HepG2 (cell line): ENCODE results near the gene MEIS3. TPM values are rescaled to one million over a fixed set of nuclear protein-coding genes. Genes with fewer than 3 reads are reported as not detected.

Source experiments
- ATAC-seq: fragments of 200-7000 bp; cut with Tn5 transposase; 3 replicates; pipeline ENCODE4 v1.9.1; 2020; ENCODE audit warnings: mild to moderate bottlenecking, moderate library complexity
- BruUV-seq: library from RNA; stranded (reverse); fragments of 400-500 nt; replicated peaks from 2 replicates; lab custom pipeline; 2021; lab: Mats Ljungman, UMichigan
- CTCF ChIA-PET: fragments of 300-600 bp; formaldehyde crosslinking; extraction: SDS; loops from one replicate; lab custom pipeline; 2021; ENCODE audit warnings: low total read pairs, inconsistent platforms, low intra/inter-chr PET ratio; lab: Yijun Ruan, JAX
- POLR2A ChIA-PET: fragments of 350-600 bp; sonication (Branson Sonifier 250); formaldehyde crosslinking; loops from one replicate; lab custom pipeline; 2020; ENCODE audit warnings: antibody characterized with exemption, inconsistent platforms; lab: Yijun Ruan, JAX
- DNase-seq: peaks from one replicate; pipeline ENCODE4 v3.0.0-alpha.2; 2015; ENCODE audit warnings: low spot score
- FAIRE-seq: peaks from 3 replicates; lab custom pipeline; 2011; peaks lifted over from hg19 to GRCh38; lab: Jason Lieb, UNC
- H2AFZ ChIP-seq: one replicate; pipeline ENCODE4 v1.6.1; 2011; ENCODE audit warnings: low read length, inconsistent platforms
- H3K27ac ChIP-seq: fragments of 300-600 bp; 3 replicates; pipeline ENCODE4 v1.8.0; 2011; ENCODE audit warnings: mixed run types, mild to moderate bottlenecking, mixed read lengths, low read length, inconsistent platforms; ENCODE audit not compliant: insufficient read depth; ENCODE audit errors: extremely low read length
- H3K27me3 ChIP-seq, 2 experiments: fragments of 200-600 bp in 1 of 2; 2 replicates in 1 of 2; 3 replicates in 1 of 2; pipeline versions ENCODE4 v1.6.0 to v1.8.0; 2011; ENCODE audit warnings: low read length in 2 of 2, mild to moderate bottlenecking in 2 of 2, moderate library complexity in 2 of 2, inconsistent platforms in 1 of 2; ENCODE audit not compliant: insufficient read depth in 2 of 2, control insufficient read depth in 1 of 2
- H3K36me3 ChIP-seq, 2 experiments: fragments of 200-600 bp in 1 of 2; replicated peaks in 1 of 2; 2 replicates in 1 of 2; 3 replicates in 1 of 2; pipeline versions ENCODE4 v1.5.1 to v1.8.0; 2011; ENCODE audit warnings: low read length in 2 of 2, inconsistent platforms in 1 of 2; ENCODE audit not compliant: insufficient read depth in 2 of 2, control insufficient read depth in 1 of 2
- H3K4me1 ChIP-seq: 2 replicates; pipeline ENCODE4 v1.5.1; 2012; ENCODE audit warnings: low read length, inconsistent platforms; ENCODE audit not compliant: insufficient read depth
- H3K4me2 ChIP-seq: 2 replicates; pipeline ENCODE4 v1.6.0; 2011; ENCODE audit warnings: low read depth, low read length, inconsistent platforms
- H3K4me3 ChIP-seq, 3 experiments: fragments of 200-600 bp in 1 of 3; sonication (generic), shearing (Covaris generic) in 1 of 3; replicated peaks in 1 of 3; 2 replicates each; pipeline ENCODE4 v1.5.1; 2011 to 2016; ENCODE audit warnings: low read length in 3 of 3, inconsistent platforms in 2 of 3, low read depth in 2 of 3, mild to moderate bottlenecking in 2 of 3, control low read depth in 1 of 3, mixed read lengths in 1 of 3; ENCODE audit not compliant: insufficient read depth in 1 of 3
- H3K79me2 ChIP-seq: one replicate; pipeline ENCODE4 v1.6.1; 2011; ENCODE audit warnings: low read length, inconsistent platforms; ENCODE audit not compliant: insufficient read depth
- H3K9ac ChIP-seq: 2 replicates; pipeline ENCODE4 v1.6.0; 2011; ENCODE audit warnings: mild to moderate bottlenecking, low read depth, low read length, inconsistent platforms; ENCODE audit not compliant: insufficient read depth
- H3K9me3 ChIP-seq: 2 replicates; pipeline ENCODE4 v1.5.1; 2012; ENCODE audit warnings: mild to moderate bottlenecking, low read length
- H4K20me1 ChIP-seq: 2 replicates; pipeline ENCODE4 v1.6.0; 2011; ENCODE audit warnings: inconsistent platforms, mild to moderate bottlenecking, low read length, moderate library complexity; ENCODE audit not compliant: insufficient read depth
- ARNTL ChIP-seq: sonication (generic); formaldehyde crosslinking; IDR thresholded peaks from 2 replicates; pipeline ENCODE4 v1.4.0; 2020; ENCODE audit warnings: mild to moderate bottlenecking, missing genetic modification reagents
- FIP1L1 ChIP-seq: fragments of 200-400 bp; formaldehyde crosslinking; IDR thresholded peaks from 2 replicates; pipeline ENCODE4 v1.6.1; 2018; ENCODE audit warnings: low read depth, mild to moderate bottlenecking, low read length, moderate library complexity, borderline replicate concordance; ENCODE audit not compliant: insufficient read depth
- PTBP1 ChIP-seq: fragments of 200-400 bp; formaldehyde crosslinking; IDR thresholded peaks from 2 replicates; pipeline ENCODE4 v1.6.1; 2018; ENCODE audit warnings: low read length, low read depth; ENCODE audit not compliant: poor library complexity, severe bottlenecking
- RFX1 ChIP-seq: fragments of 450-650 bp; IDR thresholded peaks from 2 replicates; pipeline ENCODE4 v1.6.1; 2017
- SRSF4 ChIP-seq: fragments of 200-400 bp; formaldehyde crosslinking; IDR thresholded peaks from one replicate; pipeline ENCODE4 v1.6.1; 2018; ENCODE audit warnings: mild to moderate bottlenecking, low read depth, low read length, moderate library complexity; ENCODE audit not compliant: poor library complexity, severe bottlenecking
- TAF15 ChIP-seq: fragments of 200-400 bp; formaldehyde crosslinking; IDR thresholded peaks from one replicate; pipeline ENCODE4 v1.6.1; 2018; ENCODE audit warnings: mild to moderate bottlenecking, low read depth, low read length; ENCODE audit not compliant: poor library complexity, severe bottlenecking
- TOE1 ChIP-seq: sonication (generic); formaldehyde crosslinking; IDR thresholded peaks from 2 replicates; pipeline ENCODE4 v1.4.0; 2020; ENCODE audit warnings: mild to moderate bottlenecking, missing genetic modification reagents
- ZBTB8A ChIP-seq: sonication (generic); formaldehyde crosslinking; IDR thresholded peaks from 2 replicates; pipeline ENCODE4 v1.4.0; 2020; ENCODE audit warnings: mild to moderate bottlenecking, low read depth, missing genetic modification reagents, borderline replicate concordance
- ZNF7 ChIP-seq: IDR thresholded peaks from 2 replicates; pipeline ENCODE4 v1.6.1; 2016; ENCODE audit warnings: missing biosample characterization, missing genetic modification reagents
- WGBS: methylation state at CpG from one replicate; pipeline ENCODE4 v1.1.6; 2017; ENCODE audit warnings: low lambda C conversion rate; 5-methylcytosine and 5-hydroxymethylcytosine counted together
- in situ Hi-C: cut with HindIII; loops from 2 replicates; pipeline ENCODE4 v1.10.0; 2017; ENCODE audit warnings: low pct_unique_long_range_greater_than_20kb; ENCODE audit not compliant: extremely low pct_ligation_motif_present
- intact Hi-C: fragments of 100-400 bp; cut with micrococcal nuclease; formaldehyde crosslinking; loops from one replicate; pipeline ENCODE4 v1.10.0; 2022; ENCODE audit not compliant: unreplicated experiment
- polyA plus RNA-seq, 8 experiments: library from polyadenylated mRNA; depleted of rRNA in 3 of 8; stranded (reverse) in 7 of 8; unstranded in 1 of 8; fragments of >200 nt; fragmentation: Illumina TruSeq in 4 of 8; extraction: Trizol in 4 of 8; gene quantifications; 2 replicates each; pipeline versions ENCODE4 v1.2.1 to v1.2.3, GENCODE V29; 2011 to 2016; ENCODE audit warnings: low read depth in 4 of 8, missing spikeins in 1 of 8, mixed read lengths in 1 of 8; ENCODE audit not compliant: insufficient read depth in 1 of 8
- total RNA-seq, 5 experiments: library from RNA; depleted of rRNA; stranded (reverse); fragments of >200 nt; fragmentation: Illumina TruSeq; extraction: Trizol; gene quantifications; 2 replicates each; pipeline ENCODE4 v1.2.3, GENCODE V29; 2016; ENCODE audit warnings: low read depth in 1 of 5

MEIS3 gene
- total and polyA plus RNA-seq, 2 of the 13 experiments (the other 11 are each of a cell fraction or from before 2014, with no cell fraction given), result 0.09 to 0.70 TPM

DNA sequence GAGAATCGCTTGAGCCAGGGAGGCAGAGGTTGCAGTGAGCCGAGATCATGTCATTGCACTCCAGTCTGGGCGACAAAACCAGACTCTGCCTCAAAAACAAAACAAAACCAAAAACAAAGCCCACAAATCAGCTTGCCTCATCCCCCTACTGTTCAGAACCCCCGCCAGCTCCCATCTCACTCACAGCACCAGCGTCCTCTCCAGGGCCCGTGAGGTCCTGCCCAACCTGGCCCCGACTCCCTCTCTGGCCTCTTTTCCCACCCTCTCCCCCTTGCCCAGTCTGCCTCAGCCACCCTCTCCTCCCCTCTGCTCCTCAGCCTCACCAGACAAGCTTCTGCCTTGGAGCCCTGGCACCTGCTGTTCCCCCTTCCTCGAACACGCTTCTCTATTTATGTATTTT lies 48.6 kb upstream of the MEIS3 start:
- intact Hi-C loops, result no loop called here
- no peaks in the 10 kb centered on the region for H3K9me3 ChIP-seq
- CTCF ChIA-PET, result no interaction called here
- ATAC-seq (no peak), FAIRE-seq (no peak), DNase-seq (no peak)
- TF ChIP-seq SRSF4 (no peak), RFX1 (no peak), PTBP1 (no peak), FIP1L1 (no peak)
- peaks cover 3 to 60% of the 10 kb centered on the region in 2 experiments; a peak in 4 of 5 replicates for H3K27me3 ChIP-seq
- H3K4me1 ChIP-seq, result peaks cover 6% of the 10 kb centered on the region; the same call in 1 of the 2 replicates
- no peaks in the 10 kb centered on the region for H3K79me2 ChIP-seq
- H3K27ac ChIP-seq, result no peak overlapping the region
- no peak overlapping the region for H2AFZ ChIP-seq
- no TSS peak for BruUV-seq
- no peaks in the 10 kb centered on the region for H4K20me1 ChIP-seq
- H3K4me3 ChIP-seq, result no peak overlapping the region
- H3K9ac ChIP-seq, result no peak overlapping the region
- POLR2A ChIA-PET, result no interaction called here
- in situ Hi-C loops, result no loop called here
- no peaks in the 10 kb centered on the region for H3K36me3 ChIP-seq
- 6% methylated on average over 9 of the region's 9 CpGs for WGBS
- no peak overlapping the region for H3K4me2 ChIP-seq

DNA sequence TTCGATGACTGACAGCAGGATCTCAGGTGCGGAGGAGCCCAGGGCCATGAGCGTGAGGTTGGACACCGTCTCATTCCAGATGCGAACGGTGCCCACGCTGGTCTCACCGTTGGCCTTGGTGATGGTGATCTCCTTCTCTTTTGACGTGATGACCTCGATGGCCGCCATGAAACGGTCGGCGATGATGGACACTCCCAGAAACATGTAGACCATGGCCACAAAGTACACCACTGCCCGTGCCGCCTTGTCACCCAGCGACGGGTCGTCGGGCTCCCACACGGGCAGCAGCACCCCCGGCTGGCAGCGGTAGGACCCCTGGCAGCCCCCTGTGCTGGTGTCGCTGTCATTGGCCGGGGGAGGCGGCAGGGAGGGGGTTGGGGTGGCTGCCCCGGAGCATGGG lies 46.6 kb upstream of the MEIS3 start:
- DNase-seq (no peak), FAIRE-seq (no peak), ATAC-seq (no peak)
- Histone ChIP-seq H3K27me3 (peaks cover 3 to 59% of the 10 kb centered on the region in 2 experiments; a peak in 3 of 5 replicates), H3K9me3 (no peaks in the 10 kb centered on the region), H3K4me3 (no peak overlapping the region), H2AFZ (no peak overlapping the region), H3K36me3 (no peaks in the 10 kb centered on the region), H3K79me2 (no peaks in the 10 kb centered on the region), H3K4me1 (peaks cover 10% of the 10 kb centered on the region), H4K20me1 (no peaks in the 10 kb centered on the region), H3K4me2 (no peak overlapping the region), H3K9ac (no peak overlapping the region), H3K27ac (no peak overlapping the region)
- BruUV-seq, result no TSS peak
- POLR2A ChIA-PET, result no interaction called here
- 72% methylated on average over 20 of the region's 27 CpGs for WGBS
- intact Hi-C loops, result no loop called here
- TF ChIP-seq ZNF7 (no peak), TAF15 (no peak), ZBTB8A (CRISPR knock-in tag) (no peak), TOE1 (CRISPR knock-in tag) (no peak), ARNTL (CRISPR knock-in tag) (no peak)
- in situ Hi-C loops, result no loop called here
- CTCF ChIA-PET, result no interaction called here
